ENCODE measurements around the gene PADI2. TPM values are rescaled to one million over a fixed set of nuclear protein-coding genes. Genes with fewer than 3 reads are reported as not detected.

PADI2 gene
- total RNA-seq, 1 experiment from 2014 or later, result 0.16 TPM

GRCh38 chr1:17123196-17124045 is 4.2 kb upstream of the PADI2 start:
- TF ChIP-seq, protein P1, sequence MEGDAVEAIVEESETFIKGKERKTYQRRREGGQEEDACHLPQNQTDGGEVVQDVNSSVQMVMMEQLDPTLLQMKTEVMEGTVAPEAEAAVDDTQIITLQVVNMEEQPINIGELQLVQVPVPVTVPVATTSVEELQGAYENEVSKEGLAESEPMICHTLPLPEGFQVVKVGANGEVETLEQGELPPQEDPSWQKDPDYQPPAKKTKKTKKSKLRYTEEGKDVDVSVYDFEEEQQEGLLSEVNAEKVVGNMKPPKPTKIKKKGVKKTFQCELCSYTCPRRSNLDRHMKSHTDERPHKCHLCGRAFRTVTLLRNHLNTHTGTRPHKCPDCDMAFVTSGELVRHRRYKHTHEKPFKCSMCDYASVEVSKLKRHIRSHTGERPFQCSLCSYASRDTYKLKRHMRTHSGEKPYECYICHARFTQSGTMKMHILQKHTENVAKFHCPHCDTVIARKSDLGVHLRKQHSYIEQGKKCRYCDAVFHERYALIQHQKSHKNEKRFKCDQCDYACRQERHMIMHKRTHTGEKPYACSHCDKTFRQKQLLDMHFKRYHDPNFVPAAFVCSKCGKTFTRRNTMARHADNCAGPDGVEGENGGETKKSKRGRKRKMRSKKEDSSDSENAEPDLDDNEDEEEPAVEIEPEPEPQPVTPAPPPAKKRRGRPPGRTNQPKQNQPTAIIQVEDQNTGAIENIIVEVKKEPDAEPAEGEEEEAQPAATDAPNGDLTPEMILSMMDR (IDR thresholded peaks at IDR 0.05; ENCODE audit: unreplicated experiment), result no peak
- no peak overlapping the region for H3K4me3 Mint-ChIP-seq (ENCODE audit: unreplicated experiment)
- H3K27me3 Mint-ChIP-seq (ENCODE audit: insufficient read depth, unreplicated experiment), result peaks cover 6% of the 10 kb centered on the region
- H3K36me3 Mint-ChIP-seq (ENCODE audit: insufficient read depth, unreplicated experiment), result no peaks in the 10 kb centered on the region
- no peaks in the 10 kb centered on the region for H3K9me3 Mint-ChIP-seq (ENCODE audit: unreplicated experiment)
- intact Hi-C loops (cut with micrococcal nuclease), result loop anchor here (10.0 kb wide), 1 partner anchor 151 kb away; no protein-coding TSS in a partner anchor
- peaks cover 3% of the 10 kb centered on the region for H3K4me1 Mint-ChIP-seq (ENCODE audit: insufficient read depth, unreplicated experiment)
- DNase-seq (ENCODE audit: unreplicated experiment), result no peak
- CTCF ChIA-PET, result interaction anchor here (0.6 to 11.0 kb wide), 4 partner anchors 112 to 512 kb away, joined by 4 to 168 read pairs (median 4); no protein-coding TSS in a partner anchor
- POLR2A ChIA-PET, result interaction anchor here (0.6 kb wide), 2 partner anchors 14 to 244 kb away, joined by 3 to 6 read pairs; no protein-coding TSS in a partner anchor
- H3K27ac Mint-ChIP-seq (ENCODE audit: low read depth, unreplicated experiment), result no peak overlapping the region
- BruUV-seq (replicated peaks), result no TSS peak

DNA sequence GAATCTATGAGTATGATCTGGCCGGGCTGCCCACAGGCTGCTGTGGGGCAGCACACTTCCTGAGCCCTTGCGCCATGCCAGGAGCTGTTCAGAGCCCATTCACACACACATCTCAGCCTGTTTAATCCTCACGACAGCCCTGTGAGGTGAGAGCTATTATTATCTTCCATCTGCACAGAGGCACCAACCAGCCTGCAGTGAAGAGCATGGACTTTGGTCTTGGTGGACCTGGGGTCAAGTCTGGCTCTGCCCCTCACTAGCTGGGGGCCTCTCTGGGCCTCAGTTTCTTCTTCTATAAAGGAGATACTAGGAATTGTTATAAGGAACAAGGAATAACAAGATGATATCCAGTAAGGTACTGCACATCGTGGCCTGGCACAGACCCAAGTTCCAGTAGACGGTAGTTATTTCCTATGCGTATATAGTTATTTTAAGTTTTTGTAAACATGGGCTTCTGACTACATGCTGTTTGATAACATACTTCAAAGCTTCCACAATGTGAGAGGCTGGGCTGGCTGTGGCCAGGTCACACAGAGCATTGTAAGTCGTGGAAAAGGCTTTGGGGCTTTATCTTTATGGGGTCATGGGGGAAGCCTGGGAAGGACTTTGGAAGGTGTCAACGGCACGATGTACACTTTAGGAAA is 3.4 kb upstream of the PADI2 start:
- CTCF ChIA-PET, result interaction anchor here (0.6 to 11.0 kb wide), 8 partner anchors 30 to 511 kb away, joined by 3 to 168 read pairs (median 4); no protein-coding TSS in a partner anchor
- intact Hi-C loops (cut with micrococcal nuclease), result loop anchor here (10.0 kb wide), 1 partner anchor 152 kb away; no protein-coding TSS in a partner anchor

GRCh38 chr1:17121881-17122280 is 2.6 kb upstream of the PADI2 start:
- TF ChIP-seq, protein P1 (IDR thresholded peaks at IDR 0.05; ENCODE audit: unreplicated experiment), result no peak
- Mint-ChIP-seq H3K4me3 (ENCODE audit: unreplicated experiment) (no peak overlapping the region), H3K36me3 (ENCODE audit: insufficient read depth, unreplicated experiment) (no peaks in the 10 kb centered on the region), H3K9me3 (ENCODE audit: unreplicated experiment) (no peaks in the 10 kb centered on the region), H3K4me1 (ENCODE audit: insufficient read depth, unreplicated experiment) (no peaks in the 10 kb centered on the region), H3K27me3 (ENCODE audit: insufficient read depth, unreplicated experiment) (peaks cover 14% of the 10 kb centered on the region), H3K27ac (ENCODE audit: low read depth, unreplicated experiment) (no peak overlapping the region)
- BruUV-seq (replicated peaks), result no TSS peak
- CTCF ChIA-PET, result interaction anchor here (0.6 to 11.0 kb wide), 8 partner anchors 31 to 285 kb away, joined by 3 to 168 read pairs (median 4); no protein-coding TSS in a partner anchor
- intact Hi-C loops (cut with micrococcal nuclease), result loop anchor here (10.0 kb wide), 1 partner anchor 153 kb away; no protein-coding TSS in a partner anchor
- no peak for DNase-seq (ENCODE audit: unreplicated experiment)
- POLR2A ChIA-PET, result interaction anchor here (0.6 kb wide), 1 partner anchor 118 kb away, joined by 3 read pairs; no protein-coding TSS in a partner anchor

More for the DNA sequence above, 3.4 kb upstream of the PADI2 start:
- Mint-ChIP-seq H3K4me3 (ENCODE audit: unreplicated experiment) (no peak overlapping the region), H3K36me3 (ENCODE audit: insufficient read depth, unreplicated experiment) (no peaks in the 10 kb centered on the region), H3K27me3 (ENCODE audit: insufficient read depth, unreplicated experiment) (peaks cover 14% of the 10 kb centered on the region), H3K27ac (ENCODE audit: low read depth, unreplicated experiment) (no peak overlapping the region), H3K9me3 (ENCODE audit: unreplicated experiment) (no peaks in the 10 kb centered on the region), H3K4me1 (ENCODE audit: insufficient read depth, unreplicated experiment) (no peaks in the 10 kb centered on the region)
- DNase-seq (ENCODE audit: unreplicated experiment), result no peak
- TF ChIP-seq, protein P1 (IDR thresholded peaks at IDR 0.05; ENCODE audit: unreplicated experiment), result no peak
- POLR2A ChIA-PET, result interaction anchor here (0.6 to 0.7 kb wide), 3 partner anchors 14 to 117 kb away, joined by 3 read pairs; no protein-coding TSS in a partner anchor
- no TSS peak for BruUV-seq (replicated peaks)

Data from MCF 10A (cell line).